Measurements from ENCODE around the gene MCIDAS.
A peak's percentile ranks its signal among the peaks of the same experiment; 100 is the strongest.

Gene MCIDAS

DNA sequence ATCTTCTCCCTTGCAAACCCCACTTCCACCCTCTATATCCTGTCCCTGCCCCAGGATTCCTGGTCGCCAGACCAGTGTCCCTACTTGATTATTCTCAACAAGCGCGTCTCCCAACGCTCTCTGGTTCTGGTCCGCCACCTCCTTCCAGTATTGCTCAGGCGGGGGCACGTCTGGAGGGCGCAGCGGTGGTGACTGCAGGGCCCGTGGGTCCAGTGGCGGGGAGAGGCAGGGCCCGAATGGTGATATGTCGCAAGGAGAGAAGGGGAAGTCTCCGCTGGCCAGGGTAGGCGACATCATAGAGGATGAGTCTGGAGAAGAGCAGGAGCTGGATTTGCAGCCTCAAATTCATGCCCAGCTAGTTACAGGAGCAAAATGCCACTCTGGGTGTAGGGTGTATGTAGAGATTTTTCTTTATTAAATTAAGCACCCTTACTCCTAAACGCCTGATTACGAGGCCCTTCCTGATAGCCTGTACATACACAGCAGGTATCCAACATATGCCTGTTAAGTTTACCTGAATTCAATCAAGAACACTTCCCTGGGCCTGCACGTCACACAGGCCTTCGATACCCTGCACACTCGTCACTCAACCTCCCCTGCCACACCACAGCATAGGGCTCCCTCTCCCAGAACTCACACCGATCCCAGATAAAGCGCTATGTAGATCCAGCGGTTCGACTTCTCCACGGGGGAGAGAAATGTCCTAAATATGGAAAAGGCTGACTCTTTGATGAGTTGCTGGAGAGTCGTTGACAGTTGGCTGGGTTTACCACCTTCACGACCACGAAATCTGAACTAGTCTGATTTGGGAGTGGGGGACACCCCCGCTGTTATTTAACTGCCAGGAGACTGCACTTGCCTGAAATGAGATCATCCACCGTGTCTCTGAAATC is 4.8 kb downstream of the MCIDAS start:
- DNase-seq = no peak

DNA sequence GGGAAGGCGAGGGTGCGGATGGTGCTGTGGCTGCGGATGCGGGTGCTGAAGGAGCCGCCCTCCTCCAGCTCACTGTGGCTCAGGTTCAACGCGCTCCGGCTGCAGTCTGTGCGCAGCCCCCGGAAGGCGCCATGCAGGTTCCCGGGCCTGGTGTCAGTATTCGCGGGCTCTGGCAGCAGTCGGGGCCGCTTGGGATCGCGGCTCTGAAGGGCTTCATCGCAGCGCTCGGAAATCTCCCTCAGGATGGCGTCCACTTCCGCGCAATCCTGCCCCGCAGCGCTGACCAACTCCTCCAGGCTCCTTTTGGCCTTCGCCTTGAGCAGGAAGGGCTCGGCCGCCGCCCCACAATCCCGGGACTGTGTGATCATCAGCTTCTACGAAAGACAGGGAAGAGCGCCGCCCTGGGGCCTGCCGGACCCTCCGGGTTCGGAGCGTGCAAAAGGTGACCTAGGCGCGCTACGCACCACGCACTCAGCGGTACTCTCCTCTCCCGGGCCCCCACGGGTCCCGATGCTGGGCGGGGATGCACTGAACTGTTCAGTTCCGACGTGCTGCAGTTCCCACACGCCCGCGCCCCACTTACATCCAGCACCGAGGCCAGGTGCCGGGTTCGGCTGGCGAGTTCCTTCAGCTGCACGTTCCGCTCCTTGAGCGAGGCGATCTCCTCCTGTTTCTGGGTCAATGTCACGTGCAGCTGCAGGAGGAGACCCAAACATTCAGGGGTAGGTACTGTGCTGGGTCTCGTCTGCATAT is 6.5 kb downstream of the MCIDAS start:
- DNase-seq = no peak

DNA sequence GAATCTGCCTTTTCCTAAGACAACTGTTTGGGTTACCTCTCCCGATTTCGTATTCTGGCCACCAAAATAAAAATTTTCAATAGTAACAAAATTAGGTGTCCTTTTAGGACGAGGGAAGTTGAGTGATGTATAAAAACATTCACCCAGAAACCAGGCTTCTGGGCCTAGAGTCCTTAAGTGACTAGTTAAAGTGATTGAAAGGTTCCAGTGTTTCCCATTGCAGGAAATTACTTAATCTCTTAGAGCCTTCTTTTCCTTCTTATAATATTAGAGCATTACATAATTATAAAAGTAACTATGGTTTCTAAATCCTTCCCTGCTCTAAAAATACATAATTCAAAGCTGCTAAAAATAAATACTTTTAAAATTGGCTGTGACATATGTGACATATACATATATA is 7.3 kb downstream of the MCIDAS start:
- DNase-seq = no peak

DNA sequence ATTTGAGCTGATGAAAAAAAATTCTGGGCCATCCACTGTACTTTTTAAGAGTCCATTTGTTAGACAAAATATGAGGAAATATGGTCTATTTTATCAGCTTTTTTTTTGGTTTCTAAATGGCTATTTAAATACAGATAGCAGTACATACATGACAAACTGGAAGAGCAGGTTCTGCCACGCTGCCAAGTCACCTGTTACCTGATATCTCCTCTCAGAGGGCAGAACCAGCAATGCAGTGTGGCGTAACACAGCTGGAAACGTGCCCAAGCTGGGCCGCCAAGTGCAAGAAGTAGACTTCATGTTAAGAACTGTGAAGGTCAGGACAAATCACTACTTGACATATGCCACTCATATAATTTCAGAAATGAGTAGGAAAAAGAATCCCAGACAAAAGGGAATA is 8.1 kb downstream of the MCIDAS start:
- DNase-seq = no peak

DNA sequence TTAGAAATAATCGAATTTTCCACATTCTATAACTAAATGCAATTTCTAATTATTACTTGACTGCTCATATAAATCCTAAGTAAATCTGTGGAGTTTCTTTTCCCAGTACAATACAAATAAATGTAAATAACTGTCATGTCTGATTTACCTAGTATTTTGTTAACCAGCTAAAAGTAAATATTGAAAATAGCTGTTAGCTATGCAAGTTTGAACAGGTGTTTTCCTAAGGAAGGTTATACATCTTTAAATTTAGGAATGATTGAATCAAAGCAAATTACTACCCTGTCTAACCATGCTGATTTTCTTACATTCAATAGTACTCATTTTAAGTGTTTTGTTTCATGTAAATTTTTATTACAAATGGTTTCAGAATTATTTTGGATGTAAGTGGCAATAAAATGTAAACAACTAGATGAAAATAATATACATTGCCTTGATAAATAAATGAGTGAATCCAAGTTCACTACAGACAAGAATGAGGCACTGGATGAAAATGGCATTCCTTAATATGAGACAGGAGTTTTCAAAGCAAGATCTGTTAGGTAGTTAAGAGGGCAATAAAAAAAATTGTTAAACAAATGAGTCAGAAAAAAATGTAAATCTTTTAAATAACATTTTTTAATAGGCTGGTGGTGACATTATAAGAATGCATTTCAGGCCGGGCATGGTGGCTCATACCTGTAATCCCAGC is 15.8 kb downstream of the MCIDAS start:
- DNase-seq = no peak

DNA sequence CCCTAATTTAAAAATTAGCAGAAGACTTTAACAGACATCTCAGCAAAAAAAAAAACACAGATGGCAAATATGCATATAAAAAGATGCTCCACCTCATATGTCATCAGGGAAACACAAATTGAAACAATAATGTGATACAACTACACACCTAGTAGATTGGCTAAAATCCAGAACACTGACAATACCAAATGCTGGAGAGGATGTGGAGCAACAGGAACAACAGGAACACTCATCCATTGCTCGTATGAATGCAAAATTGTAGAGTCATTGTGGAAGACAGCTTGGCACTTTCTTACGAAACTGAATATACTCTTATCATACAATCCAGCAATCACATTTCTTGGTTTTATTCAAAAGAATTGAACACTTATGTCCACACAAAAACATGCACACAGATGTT is 22.1 kb downstream of the MCIDAS start:
- DNase-seq = no peak

DNA sequence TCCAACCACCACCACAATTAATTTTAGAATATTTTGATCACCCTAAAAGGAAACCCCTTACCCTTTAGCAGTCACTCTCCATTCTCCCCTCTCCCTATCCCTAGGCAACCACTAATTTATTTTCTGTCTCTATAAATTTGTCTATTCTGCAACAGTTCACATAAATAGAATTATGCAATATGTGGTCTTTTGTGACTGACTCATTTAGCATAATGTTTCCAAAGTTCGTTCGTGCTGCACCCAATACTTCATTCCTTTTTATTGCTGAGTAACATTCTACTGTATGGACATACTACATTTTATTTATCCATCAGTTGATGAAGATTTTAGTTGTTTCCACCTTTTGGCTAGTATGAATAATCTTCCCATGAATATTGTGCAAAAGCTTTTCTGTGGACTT is 36.0 kb downstream of the MCIDAS start:
- DNase-seq = no peak

DNA sequence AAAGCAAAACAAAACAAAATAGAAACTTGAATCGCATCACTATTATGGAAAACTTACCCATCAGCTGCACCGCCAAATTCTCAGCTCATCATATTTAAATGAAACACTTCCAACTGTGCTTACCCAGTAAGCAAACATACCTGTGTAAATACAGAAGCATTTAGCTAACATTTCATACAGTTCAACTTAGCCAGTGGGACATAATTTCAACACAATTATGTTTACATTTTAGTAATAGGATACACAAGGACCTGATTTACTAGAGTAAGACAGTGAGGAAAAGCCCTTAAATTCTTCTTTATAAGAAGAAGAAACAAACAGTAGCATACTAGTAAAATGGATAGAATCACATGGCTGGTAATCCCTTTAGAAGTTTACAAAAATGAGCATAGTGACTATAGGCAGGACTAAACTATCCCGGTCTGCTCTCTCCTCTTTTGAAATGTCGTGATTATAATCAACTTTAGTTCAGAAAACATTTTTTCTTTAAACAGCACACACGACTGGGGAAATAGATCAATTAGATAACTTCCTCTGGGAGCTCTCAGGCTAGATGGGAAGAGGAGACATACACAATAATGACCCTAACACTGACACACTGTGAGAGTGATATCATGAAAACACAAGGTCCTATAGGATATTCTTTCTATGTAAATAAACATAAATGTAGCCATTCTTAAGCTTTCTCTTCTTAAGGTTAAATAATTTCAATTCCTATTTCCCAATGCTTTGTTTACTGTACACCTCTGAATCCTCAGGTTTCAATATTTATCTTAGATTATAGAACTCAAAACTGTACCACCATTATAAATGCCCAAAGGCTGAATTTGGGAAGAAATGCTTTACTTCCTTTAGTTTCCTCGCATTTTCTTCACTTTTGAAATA is 38.2 kb downstream of the MCIDAS start:
- DNase-seq = no peak

DNA sequence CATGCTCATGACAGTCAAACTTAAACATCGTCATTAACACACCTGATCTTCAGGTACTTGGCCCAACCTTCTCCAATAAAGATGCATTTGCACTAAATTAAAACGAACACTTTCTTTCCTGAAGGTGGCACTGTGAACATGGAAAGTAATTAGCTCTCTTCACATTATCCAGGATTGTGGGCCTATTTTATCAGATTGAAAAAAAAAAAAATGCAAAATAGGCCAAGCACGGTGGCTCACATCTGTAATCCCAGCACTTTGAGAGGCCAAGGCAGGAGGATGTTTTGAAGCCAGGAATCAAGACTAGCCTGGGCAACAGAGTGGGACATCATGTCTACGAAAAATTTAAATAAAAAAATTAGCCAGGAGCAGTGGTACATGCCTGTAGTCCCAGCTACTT is 39.7 kb downstream of the MCIDAS start:
- no peak for DNase-seq

DNA sequence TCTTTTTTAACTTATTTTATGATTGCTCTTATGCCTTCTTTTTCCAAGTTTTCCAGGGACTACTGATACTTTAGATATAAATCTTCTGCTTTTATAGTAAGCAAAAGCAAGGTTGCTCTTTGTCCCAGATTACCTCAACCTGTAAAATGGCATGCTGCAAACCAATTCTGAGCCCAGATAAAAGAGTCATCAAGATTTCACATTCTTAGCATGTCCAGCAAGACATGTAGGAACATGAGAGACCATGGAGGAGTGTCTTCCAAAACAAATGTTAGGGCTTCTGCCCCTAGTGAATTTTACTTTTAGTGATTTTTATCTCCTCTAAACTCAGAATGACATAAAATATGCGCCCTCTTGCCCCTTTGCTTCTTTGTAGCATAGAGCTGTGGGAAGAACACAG is 47.1 kb downstream of the MCIDAS start:
- no peak for DNase-seq

DNA sequence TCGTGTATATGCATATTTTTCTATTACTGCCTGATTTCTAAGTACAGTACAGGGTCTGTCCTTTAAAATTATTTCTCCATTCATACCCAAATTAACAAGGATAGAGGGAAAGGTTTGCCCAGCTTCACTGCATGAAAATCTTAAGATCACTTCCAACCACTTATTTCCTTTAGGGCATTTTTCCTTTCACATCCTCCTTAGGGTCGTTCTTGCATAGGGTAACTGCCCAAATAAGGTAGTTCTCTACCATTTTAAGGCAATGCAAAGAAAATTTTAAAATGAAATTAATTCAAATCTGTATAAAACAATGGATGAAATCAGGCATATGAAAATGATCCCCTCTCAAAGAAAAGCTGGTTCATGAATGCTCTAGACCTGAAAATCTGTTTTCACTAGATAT is 50.0 kb downstream of the MCIDAS start:
- DNase-seq = no peak

DNA sequence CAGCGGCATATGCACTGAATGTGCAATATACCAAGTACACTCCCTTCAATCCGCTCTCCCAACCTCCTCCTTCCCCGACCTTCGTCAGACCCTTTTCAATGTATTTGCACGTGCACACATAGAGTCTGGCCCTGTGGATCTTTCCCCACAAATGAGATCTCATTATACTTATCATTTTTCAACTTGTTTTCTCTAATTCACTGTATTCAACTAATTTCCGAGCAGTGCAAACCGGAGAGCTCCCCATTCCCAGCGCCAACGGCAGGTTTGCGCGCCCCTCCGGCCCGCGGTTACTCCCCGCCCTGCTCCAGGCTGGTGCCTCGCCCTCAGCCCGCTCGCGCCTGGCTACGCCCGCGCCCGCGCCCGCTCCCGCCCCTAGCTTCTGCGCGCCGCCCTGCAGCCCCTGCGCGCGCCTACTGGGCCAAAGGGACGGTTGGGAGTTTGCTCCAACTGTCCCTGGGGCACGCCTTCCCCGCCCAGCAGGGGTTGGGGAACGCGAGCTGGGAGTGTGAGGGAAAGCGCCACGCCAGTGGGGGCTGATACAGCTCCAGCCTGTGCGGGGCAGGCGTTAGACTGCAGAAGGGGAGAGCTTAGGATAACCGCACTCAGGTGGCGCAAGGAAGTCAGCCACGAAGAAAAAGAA is 50.8 kb downstream of the MCIDAS start:
- DNase-seq = no peak

DNA sequence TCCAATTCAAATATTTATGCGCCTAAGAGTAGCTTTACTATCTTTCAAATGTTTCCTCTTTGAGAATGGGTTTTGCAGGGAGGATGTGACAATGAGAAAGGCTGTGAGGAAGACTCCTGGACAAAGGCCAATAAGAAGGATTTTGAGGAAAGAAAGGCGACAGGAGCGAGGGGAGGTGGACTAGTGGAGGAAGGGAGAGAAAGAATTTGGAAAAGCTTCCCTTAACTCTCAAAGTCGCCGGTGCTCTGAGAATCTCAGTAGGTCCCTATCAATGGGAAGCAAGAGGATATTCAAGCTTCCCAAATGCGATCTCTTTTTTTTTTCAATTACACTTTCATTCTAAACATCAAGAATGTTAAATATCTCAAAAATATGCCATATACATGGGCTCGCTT is 51.3 kb downstream of the MCIDAS start:
- DNase-seq = no peak

DNA sequence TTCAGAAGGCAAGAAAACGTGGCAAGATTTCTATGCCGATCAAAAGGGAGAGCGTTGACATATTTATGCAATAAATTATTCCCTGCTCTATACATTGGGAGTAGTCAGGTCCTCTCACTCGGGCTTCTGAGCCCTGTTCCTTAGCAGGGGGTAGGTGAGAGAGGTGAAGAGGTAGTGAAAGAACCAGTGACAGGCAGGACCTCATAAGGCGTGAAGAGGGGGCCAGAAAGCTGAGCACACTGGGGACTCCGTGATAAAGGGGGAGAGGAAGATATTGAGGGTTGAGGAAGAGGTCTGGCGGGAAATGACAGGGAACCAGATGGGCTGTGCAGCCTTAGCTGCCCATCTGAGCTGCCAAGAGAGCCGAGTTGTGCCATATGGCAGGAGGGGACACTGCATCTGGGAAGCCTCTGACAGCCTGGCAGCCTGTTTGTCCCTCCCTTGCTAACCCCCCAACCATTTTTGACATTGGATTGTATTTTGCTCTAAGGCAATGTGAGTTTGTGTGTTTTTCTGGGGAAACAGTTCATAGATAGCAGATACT is 53.4 kb downstream of the MCIDAS start:
- DNase-seq = no peak

DNA sequence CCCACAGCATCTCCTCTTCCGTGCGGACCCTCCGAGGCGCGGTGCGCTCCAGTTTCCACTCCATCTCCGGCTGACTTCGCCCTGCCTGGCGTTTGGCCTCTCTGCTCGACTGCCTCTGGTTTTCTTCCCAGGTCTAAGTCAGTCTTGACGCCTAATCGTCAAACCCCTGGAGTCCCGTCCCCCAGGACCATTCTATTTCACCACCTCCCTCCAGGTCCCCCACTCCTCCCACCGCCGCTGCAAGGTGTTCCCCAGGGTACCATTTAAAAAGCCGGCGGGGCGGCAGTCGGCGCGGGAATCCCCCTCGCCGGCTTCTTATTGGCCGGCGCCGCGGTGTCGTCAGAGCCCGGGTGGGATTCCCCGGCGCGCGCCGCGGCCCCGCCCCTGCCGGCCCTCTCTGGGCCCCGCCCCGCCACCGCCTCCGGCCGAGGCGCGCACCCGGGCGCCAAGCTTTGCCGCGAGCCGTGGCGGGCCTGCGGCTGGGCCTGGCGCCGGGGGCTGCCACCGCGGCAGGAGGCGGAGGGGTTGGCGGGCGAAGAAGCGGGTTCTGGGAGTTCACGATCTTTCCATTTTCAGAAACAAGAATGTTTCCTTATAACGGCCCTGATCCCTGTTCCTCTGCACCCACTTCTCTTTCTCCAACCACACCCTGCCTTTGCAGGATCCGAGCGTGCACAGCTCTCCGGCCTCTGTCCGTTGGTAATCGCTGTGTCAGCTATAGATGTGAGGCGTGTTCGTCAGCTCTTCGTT is 54.0 kb downstream of the MCIDAS start, which contains the start of gene CDC20B:
CDC20B (minus strand) TSS at position 241 of the 750 bp plus-strand sequence; CDS start at position 64, 177 bp downstream.
- peak; percentile 68 for DNase-seq

DNA sequence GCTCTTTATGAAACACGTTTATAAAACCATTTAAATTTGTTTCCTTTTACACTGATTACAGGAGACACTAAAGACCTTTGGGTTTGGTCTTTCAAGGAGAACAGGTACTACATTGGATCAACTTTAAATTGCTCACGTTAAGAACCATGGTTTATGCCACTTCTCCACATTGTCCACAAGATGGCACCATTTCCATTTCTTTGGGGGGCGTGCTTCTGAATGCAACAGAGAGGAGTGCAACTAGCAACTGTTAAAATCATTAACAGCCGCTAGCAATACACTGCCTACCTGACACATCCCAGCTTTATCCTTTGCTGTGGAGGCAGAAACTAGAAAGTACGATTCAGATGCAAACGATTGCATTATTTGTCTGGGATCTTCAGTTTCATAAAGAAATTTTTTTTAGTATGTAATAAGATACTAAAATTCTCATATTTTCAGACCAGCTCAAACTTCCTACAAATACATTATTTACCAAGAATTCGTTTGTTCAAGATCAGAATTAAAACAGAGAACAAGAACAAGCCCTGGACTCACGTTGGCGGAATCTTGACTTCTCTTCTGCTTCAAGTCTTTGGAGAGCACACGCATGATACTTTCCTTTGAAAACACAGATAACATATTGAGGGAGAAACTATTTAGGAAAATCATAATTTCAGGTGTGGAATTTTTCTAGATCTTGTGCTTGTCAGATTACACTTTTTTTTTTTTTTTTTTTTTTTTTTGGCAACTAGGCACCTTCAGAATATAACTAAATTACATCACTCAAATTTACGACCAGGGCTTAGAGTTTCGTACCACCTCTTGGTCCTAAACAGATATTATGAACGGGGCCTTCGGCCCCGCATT is 54.8 kb downstream of the MCIDAS start:
- peak; percentile 20 for DNase-seq

DNA sequence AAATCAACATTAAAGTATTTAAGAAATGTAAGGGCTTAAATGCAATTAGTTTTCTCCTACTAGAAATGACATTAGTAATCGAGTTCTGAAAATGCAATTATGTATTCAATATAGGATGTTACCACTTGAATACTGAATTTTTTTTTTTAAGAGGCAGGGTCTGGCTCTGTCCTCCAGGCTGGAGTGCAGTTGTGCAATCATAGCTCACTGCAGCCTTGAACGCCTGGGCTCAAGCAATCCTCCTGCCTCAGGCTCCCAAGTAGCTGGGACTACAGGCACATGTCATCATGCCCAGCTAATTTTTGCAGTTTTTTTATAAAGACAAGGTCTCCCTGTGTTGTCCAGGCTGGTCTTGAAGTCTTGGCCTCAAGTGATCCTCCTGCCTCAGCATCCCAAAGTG is 55.6 kb downstream of the MCIDAS start:
- no peak for DNase-seq

Data from T1000 (cell line).